ENCODE measurements around the gene FNDC3B. TPM values are rescaled to one million over a fixed set of nuclear protein-coding genes. Genes with fewer than 3 reads are reported as not detected.
A peak's percentile ranks its signal among the peaks of the same experiment; 100 is the strongest.

Gene FNDC3B
- total RNA-seq, 1 experiment from 2014 or later = 34.4 TPM

DNA sequence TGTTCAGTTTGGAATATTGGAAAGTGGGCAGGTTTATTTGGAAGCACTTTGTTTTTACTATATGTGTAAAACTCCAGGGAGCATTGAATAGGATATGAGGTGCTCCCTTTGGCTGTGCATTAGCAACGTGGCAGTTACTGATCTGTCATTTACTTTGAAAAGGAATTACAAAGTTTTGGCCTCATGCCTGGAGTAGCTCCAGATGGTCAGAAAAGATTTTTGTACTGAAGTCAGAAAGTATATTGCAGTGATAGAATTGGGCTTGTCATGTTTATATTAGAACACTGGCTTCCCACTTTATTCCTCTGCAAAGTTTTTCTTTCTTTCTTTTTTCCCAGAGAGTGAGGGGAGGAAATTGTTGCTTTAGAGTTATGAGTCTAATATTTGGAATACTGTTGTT lies 26.1 kb downstream of the FNDC3B start:
- in situ Hi-C loops (cut with HindIII; ENCODE audit: low pct_unique_long_range_greater_than_20kb, low sequenced_read_pairs) = no loop called here
- DNase-seq (ENCODE audit: low read depth, low spot score) = no peak

- in situ Hi-C loops (cut with HindIII; ENCODE audit: low pct_unique_long_range_greater_than_20kb, low sequenced_read_pairs) = no loop called here
Observed at GRCh38 chr3:172065967-172066762, 26.8 kb downstream of the FNDC3B start.

DNA sequence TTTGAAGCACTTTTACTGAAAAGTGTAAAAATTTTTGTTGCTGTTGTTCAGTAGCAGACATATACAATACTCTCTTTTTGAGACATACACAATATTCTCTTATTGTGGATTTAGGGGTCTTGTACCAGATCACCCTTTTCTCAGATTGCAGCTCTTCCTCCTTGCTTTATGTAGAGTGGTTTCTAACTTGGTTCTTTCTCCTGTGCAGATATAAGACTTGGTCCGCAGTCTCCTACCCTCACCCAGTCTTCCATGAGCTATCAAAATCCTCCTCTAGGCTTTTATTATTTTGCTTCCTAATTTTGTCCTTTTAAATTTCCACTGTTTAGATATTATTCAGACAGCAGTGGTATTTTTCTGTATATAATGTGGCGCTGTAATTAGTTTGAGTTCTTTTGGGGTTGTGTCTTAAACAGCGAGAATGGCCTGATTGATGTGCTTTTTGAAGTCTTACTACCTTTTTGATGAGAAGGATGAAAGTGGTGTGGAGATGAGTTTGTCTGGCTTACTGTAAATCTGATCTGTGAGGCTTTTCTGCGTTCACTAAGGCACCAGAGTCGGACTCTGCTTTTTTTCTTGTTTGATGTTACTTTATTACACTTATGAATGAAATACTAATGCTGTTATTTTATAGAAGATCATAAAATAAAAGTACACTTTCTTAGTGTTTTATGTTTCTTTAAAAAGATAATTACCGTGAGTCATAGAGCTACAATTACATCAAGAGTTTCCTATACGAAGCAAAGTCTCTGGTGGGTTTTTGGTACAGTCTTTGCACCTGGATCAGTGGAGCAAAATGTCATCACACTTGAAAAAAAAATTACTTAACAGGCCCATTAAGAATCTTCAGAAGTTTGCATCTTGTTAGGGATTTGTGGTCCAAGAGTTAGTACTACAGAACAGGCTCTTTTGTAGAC lies 27.8 kb downstream of the FNDC3B start:
- DNase-seq (ENCODE audit: low read depth, low spot score) = no peak
- in situ Hi-C loops (cut with HindIII; ENCODE audit: low pct_unique_long_range_greater_than_20kb, low sequenced_read_pairs) = no loop called here

More at GRCh38 chr3:172065967-172066762, 26.8 kb downstream of the FNDC3B start:
- peak; percentile 36 for DNase-seq (ENCODE audit: low read depth, low spot score)

- in situ Hi-C loops (cut with HindIII; ENCODE audit: low pct_unique_long_range_greater_than_20kb, low sequenced_read_pairs) = no loop called here
- DNase-seq (ENCODE audit: low read depth, low spot score) = no peak
Observed at GRCh38 chr3:172067837-172068440, 28.6 kb downstream of the FNDC3B start.

- in situ Hi-C loops (cut with HindIII; ENCODE audit: low pct_unique_long_range_greater_than_20kb, low sequenced_read_pairs) = no loop called here
- DNase-seq (ENCODE audit: low read depth, low spot score) = no peak
Observed at GRCh38 chr3:172068977-172069376, 29.6 kb downstream of the FNDC3B start.

DNA sequence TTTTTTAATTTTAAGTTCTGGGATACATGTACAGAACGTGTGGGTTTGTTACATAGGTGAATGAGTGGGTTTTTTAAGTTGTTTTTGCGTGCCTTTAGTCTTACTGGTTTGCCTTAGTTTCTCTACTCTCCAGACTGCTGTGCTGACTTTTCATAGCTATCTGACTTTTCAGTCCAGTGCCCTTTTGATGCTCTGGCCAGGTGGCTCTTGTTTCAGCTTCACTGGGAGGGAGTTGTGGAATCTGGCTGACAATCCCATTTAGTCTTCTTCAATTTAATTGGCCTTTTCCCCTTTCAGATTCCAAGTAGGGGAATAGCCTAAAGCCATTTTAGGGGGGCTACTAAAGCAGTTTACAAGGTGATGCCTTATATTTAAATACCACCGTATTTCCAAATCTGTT lies 30.1 kb downstream of the FNDC3B start:
- DNase-seq (ENCODE audit: low read depth, low spot score) = no peak
- in situ Hi-C loops (cut with HindIII; ENCODE audit: low pct_unique_long_range_greater_than_20kb, low sequenced_read_pairs) = no loop called here

GRCh38 chr3:172070269-172070668 lies 30.9 kb downstream of the FNDC3B start:
- DNase-seq (ENCODE audit: low read depth, low spot score) = no peak
- in situ Hi-C loops (cut with HindIII; ENCODE audit: low pct_unique_long_range_greater_than_20kb, low sequenced_read_pairs) = no loop called here

DNA sequence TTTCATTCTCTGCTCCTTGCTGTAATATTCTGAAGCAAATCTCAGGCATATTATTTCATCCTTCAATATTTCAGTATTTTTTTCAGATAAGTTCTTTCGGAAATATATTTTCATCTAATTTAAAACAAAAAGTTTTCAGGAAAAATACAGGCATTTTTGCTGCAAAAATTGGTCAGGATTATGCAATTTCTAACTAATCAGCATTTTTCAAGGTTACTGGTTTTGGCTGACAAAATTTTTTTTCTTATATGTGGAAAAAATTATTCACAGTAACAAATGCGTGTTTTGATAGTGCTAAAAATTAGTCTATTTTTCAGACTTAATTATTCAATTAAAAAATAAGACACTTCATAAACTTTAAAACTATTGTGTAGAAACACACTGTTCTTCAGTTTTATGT lies 31.4 kb downstream of the FNDC3B start:
- in situ Hi-C loops (cut with HindIII; ENCODE audit: low pct_unique_long_range_greater_than_20kb, low sequenced_read_pairs) = no loop called here
- no peak for DNase-seq (ENCODE audit: low read depth, low spot score)

DNA sequence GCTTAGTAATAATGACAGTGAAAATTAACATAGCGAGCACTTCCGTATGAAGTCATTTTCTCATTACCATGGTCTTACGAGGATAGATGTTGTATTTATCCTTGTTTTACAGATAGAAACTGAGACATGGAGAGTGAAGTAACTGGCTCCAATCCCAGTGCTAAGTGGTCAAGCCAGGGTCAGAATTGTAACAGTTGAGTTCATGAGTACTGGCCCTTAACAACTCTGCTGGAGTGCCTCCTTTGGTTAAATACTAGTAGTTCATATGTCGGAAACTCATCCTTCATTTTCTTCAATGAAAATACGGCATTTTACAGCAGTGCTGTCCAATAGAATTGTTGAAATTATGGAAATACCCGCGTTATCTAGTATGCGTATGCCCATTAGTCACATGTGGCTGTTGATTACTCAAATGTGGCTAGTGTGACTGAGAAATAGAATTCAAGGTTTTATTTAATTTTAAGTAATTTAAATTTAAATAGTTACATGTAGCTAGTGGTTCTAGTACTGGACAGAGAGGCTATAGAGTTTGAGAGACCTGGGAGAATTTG lies 32.5 kb downstream of the FNDC3B start:
- in situ Hi-C loops (cut with HindIII; ENCODE audit: low pct_unique_long_range_greater_than_20kb, low sequenced_read_pairs) = no loop called here
- DNase-seq (ENCODE audit: low read depth, low spot score) = no peak

DNA sequence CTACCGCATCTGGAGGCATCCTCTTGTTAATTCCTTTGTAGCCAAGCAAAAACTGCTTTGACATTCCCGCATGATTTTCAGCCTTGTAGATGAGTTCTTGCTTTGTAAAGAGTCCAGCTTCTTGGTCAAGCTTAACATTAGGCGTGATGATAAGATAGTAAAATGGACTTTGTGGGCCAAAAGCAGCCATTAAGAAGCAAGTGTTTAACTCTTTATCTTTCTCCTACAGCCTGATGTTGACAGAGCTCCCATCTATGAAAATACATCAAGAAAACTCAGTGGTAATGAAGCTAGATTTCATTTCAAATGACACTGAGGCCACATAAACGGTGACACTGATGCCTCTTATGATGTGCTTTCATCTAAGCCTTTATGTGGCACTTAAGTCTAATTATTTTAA lies 33.2 kb downstream of the FNDC3B start:
- DNase-seq (ENCODE audit: low read depth, low spot score) = no peak
- in situ Hi-C loops (cut with HindIII; ENCODE audit: low pct_unique_long_range_greater_than_20kb, low sequenced_read_pairs) = no loop called here

DNA sequence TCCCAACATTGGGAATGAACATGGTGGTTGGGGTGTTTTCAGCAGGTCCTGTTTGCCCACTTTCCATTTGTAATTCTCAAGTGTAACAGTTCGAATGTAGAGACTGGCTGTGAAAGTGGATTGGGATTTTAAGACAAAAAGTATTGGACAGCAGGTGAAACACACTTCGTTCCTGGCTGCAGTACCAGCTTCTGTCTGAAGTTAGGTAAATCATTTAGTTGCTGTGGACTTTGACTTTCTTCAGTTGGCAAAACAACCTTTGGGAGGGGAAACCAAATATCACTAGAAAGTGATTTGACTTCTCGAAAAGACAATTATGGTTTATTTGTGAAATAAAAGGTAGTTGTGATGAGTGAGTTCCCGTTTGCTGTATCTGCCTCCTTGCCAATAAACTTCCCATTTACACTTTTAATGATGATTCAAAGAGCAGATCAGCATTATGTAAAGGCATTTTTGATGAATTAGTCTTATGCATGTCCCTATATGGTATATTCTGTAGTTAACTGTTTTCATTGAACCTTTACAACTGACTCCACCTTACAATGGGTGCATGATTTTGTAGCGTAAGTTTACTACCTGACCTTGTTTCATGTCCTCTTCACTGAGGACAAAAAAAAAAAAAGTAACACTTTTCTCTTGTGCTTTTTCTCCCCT lies 34.0 kb downstream of the FNDC3B start:
- no peak for DNase-seq (ENCODE audit: low read depth, low spot score)
- in situ Hi-C loops (cut with HindIII; ENCODE audit: low pct_unique_long_range_greater_than_20kb, low sequenced_read_pairs) = no loop called here

DNA sequence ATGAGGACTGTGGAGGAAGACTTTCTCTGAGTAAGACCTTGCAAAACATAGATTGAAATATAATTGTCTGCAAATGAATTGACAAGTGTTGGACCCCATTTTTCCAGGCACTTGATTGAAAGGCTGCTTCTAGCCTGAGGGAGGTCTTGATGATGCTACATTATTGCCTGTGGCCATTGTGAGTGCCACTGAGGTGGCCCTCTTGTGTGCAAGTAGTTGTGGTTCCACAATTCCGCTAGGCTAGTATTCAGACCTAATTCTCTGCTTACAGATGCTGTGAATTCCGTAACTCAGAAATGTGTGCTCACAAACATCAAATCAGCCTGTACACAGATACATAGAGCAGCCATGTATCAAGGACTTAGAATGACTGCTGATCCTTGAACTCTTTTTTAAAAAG lies 34.7 kb downstream of the FNDC3B start:
- in situ Hi-C loops (cut with HindIII; ENCODE audit: low pct_unique_long_range_greater_than_20kb, low sequenced_read_pairs) = no loop called here
- no peak for DNase-seq (ENCODE audit: low read depth, low spot score)

GRCh38 chr3:172074586-172074985 lies 35.2 kb downstream of the FNDC3B start:
- DNase-seq (ENCODE audit: low read depth, low spot score) = no peak
- in situ Hi-C loops (cut with HindIII; ENCODE audit: low pct_unique_long_range_greater_than_20kb, low sequenced_read_pairs) = no loop called here

DNA sequence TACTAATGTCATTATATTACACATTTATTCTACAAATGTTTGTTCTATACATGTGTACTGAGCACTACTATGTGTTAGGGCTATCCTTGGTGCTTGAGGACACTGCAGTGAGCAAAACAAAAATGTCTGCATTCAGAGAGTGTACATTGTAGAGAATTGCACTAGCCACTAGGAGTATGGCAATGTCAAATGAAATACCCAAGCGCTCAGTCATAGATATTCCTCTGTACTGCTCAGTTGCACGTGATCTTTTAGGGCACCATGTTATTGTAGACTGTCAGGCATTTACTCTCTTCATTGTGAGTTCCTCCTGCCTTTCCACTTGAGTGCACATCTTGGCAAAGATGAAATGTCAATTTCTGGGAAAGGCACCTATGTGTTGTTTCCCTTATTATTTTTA lies 36.8 kb downstream of the FNDC3B start:
- no peak for DNase-seq (ENCODE audit: low read depth, low spot score)
- in situ Hi-C loops (cut with HindIII; ENCODE audit: low pct_unique_long_range_greater_than_20kb, low sequenced_read_pairs) = no loop called here

GRCh38 chr3:172077197-172077757 lies 37.9 kb downstream of the FNDC3B start:
- in situ Hi-C loops (cut with HindIII; ENCODE audit: low pct_unique_long_range_greater_than_20kb, low sequenced_read_pairs) = no loop called here
- no peak for DNase-seq (ENCODE audit: low read depth, low spot score)

- in situ Hi-C loops (cut with HindIII; ENCODE audit: low pct_unique_long_range_greater_than_20kb, low sequenced_read_pairs) = no loop called here
- no peak for DNase-seq (ENCODE audit: low read depth, low spot score)
Observed at GRCh38 chr3:172078244-172078643, 38.9 kb downstream of the FNDC3B start.

- in situ Hi-C loops (cut with HindIII; ENCODE audit: low pct_unique_long_range_greater_than_20kb, low sequenced_read_pairs) = no loop called here
- DNase-seq (ENCODE audit: low read depth, low spot score) = no peak
Observed at GRCh38 chr3:172078721-172079120, 39.3 kb downstream of the FNDC3B start.

Measured in SK-MEL-5 (cell line).